ENCODE data around the gene SYNDIG1. TPM values are rescaled to one million over a fixed set of nuclear protein-coding genes. Genes with fewer than 3 reads are reported as not detected.
"Not testable (repeated sequence)": the region's sequence is repeated elsewhere in the genome, so short reads cannot be mapped to it uniquely, and the experiment has no call there.

SYNDIG1 gene
- total RNA-seq, 1 experiment from 2014 or later = not detected

DNA sequence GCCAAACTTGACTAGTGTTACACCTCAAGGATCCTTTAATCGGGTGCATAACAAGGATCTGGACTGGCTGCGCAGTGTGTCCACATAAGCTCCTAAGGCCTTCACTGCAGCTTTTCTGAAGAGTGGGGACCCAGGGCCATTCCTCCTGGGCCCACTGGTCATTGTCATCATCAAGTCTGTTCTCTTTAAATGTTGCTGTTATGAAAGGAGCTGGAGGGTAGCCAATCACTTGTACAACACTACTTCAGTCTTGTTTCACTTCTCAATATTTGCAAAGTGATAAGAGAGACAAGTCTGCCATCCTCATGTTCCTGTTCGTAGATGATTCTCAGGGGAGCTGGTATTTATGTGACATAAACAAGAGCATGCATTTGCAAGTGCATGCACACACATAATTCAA is 149.8 kb downstream of the SYNDIG1 start:
- Histone ChIP-seq H3K4me1 (ENCODE audit: insufficient read depth, low read length) (no peaks in the 10 kb centered on the region), H3K79me2 (ENCODE audit: low read length) (no peaks in the 10 kb centered on the region), H3K9me2 (replicated peaks; ENCODE audit: low read length) (no peaks in the 10 kb centered on the region), H3K4me3 (ENCODE audit: low read length) (no peak overlapping the region), H3K9ac (ENCODE audit: low read length) (no peak overlapping the region), H3K36me3 (ENCODE audit: low read depth, low read length) (no peaks in the 10 kb centered on the region), H3K9me3 (ENCODE audit: low read length) (no peaks in the 10 kb centered on the region), H2AFZ (ENCODE audit: low read length) (no peak overlapping the region), H3K27me3 (ENCODE audit: low read length) (peaks cover 96% of the 10 kb centered on the region), H3K27ac (ENCODE audit: low read length) (no peak overlapping the region), H3F3A (ENCODE audit: low read length, unreplicated experiment) (no peaks in the 10 kb centered on the region), H3K4me2 (ENCODE audit: low read length) (no peak overlapping the region), H4K20me1 (ENCODE audit: low read length) (no peaks in the 10 kb centered on the region)
- BruUV-seq (replicated peaks) = no TSS peak
- ATAC-seq = no peak
- CTCF ChIA-PET = no interaction called here
- no peak for TF ChIP-seq EZH2phosphoT487 (IDR thresholded peaks at IDR 0.05; ENCODE audit: borderline replicate concordance, low read length)
- no peak for TF ChIP-seq EZH2 (IDR thresholded peaks at IDR 0.05; ENCODE audit: low read length, unreplicated experiment)
- TF ChIP-seq, protein P1, sequence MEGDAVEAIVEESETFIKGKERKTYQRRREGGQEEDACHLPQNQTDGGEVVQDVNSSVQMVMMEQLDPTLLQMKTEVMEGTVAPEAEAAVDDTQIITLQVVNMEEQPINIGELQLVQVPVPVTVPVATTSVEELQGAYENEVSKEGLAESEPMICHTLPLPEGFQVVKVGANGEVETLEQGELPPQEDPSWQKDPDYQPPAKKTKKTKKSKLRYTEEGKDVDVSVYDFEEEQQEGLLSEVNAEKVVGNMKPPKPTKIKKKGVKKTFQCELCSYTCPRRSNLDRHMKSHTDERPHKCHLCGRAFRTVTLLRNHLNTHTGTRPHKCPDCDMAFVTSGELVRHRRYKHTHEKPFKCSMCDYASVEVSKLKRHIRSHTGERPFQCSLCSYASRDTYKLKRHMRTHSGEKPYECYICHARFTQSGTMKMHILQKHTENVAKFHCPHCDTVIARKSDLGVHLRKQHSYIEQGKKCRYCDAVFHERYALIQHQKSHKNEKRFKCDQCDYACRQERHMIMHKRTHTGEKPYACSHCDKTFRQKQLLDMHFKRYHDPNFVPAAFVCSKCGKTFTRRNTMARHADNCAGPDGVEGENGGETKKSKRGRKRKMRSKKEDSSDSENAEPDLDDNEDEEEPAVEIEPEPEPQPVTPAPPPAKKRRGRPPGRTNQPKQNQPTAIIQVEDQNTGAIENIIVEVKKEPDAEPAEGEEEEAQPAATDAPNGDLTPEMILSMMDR (conservative IDR thresholded peaks at IDR 0.05; ENCODE audit: low read depth, low read length) = no peak
- DNase-seq = no peak
- intact Hi-C loops (cut with micrococcal nuclease) = no loop called here
- POLR2A ChIA-PET (ENCODE audit: unreplicated experiment) = no interaction called here

GRCh38 chr20:24620937-24621519 is 151.6 kb downstream of the SYNDIG1 start:
- no peaks in the 10 kb centered on the region for H3K79me2 ChIP-seq (ENCODE audit: low read length)
- H3K9me3 ChIP-seq (ENCODE audit: low read length) = no peaks in the 10 kb centered on the region
- no peaks in the 10 kb centered on the region for H3K4me1 ChIP-seq (ENCODE audit: insufficient read depth, low read length)
- ChIA-PET POLR2A (ENCODE audit: unreplicated experiment) (no interaction called here), CTCF (no interaction called here)
- H3F3A ChIP-seq (ENCODE audit: low read length, unreplicated experiment) = no peaks in the 10 kb centered on the region
- H3K9me2 ChIP-seq (replicated peaks; ENCODE audit: low read length) = no peaks in the 10 kb centered on the region
- H3K27ac ChIP-seq (ENCODE audit: low read length) = no peak overlapping the region
- no peak overlapping the region for H2AFZ ChIP-seq (ENCODE audit: low read length)
- ATAC-seq = no peak
- H3K9ac ChIP-seq (ENCODE audit: low read length) = no peak overlapping the region
- H3K4me3 ChIP-seq (ENCODE audit: low read length) = no peak overlapping the region
- no peak overlapping the region for H3K4me2 ChIP-seq (ENCODE audit: low read length)
- H4K20me1 ChIP-seq (ENCODE audit: low read length) = no peaks in the 10 kb centered on the region
- intact Hi-C loops (cut with micrococcal nuclease) = no loop called here
- peaks cover 89% of the 10 kb centered on the region for H3K27me3 ChIP-seq (ENCODE audit: low read length)
- no peaks in the 10 kb centered on the region for H3K36me3 ChIP-seq (ENCODE audit: low read depth, low read length)
- BruUV-seq (replicated peaks) = no TSS peak
- no peak for DNase-seq
- TF ChIP-seq, protein P1 (conservative IDR thresholded peaks at IDR 0.05; ENCODE audit: low read depth, low read length) = no peak
- TF ChIP-seq EZH2phosphoT487 (IDR thresholded peaks at IDR 0.05; ENCODE audit: borderline replicate concordance, low read length) (no peak), EZH2 (IDR thresholded peaks at IDR 0.05; ENCODE audit: low read length, unreplicated experiment) (no peak)

GRCh38 chr20:24622856-24623255 is 153.4 kb downstream of the SYNDIG1 start:
- no peaks in the 10 kb centered on the region for H3K36me3 ChIP-seq (ENCODE audit: low read depth, low read length)

DNA sequence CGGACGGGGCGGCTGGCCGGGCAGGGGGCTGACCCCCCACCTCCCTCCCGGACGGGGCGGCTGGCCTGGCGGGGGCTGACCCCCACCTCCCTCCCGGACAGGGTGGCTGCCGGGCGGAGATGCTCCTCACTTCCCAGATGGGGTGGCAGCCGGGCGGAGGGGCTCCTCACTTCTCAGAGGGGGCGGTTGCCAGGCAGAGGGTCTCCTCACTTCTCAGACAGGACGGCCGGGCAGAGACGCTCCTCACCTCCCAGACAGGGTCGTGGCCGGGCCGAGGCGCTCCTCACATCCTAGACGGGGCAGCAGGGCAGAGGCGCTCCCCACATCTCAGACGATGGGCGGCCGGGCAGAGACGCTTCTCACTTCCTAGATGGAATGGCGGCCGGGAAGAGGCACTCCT is 156.7 kb downstream of the SYNDIG1 start:
- H3K27ac ChIP-seq (ENCODE audit: low read length); H3K79me2 ChIP-seq (ENCODE audit: low read length); H3K4me3 ChIP-seq (ENCODE audit: low read length); BruUV-seq (replicated peaks); H2AFZ ChIP-seq (ENCODE audit: low read length); H3K36me3 ChIP-seq (ENCODE audit: low read depth, low read length); ATAC-seq; CTCF ChIA-PET; H3K4me2 ChIP-seq (ENCODE audit: low read length); H4K20me1 ChIP-seq (ENCODE audit: low read length); H3K9me2 ChIP-seq (replicated peaks; ENCODE audit: low read length); H3K4me1 ChIP-seq (ENCODE audit: insufficient read depth, low read length); POLR2A ChIA-PET (ENCODE audit: unreplicated experiment); H3F3A ChIP-seq (ENCODE audit: low read length, unreplicated experiment); H3K9me3 ChIP-seq (ENCODE audit: low read length); H3K9ac ChIP-seq (ENCODE audit: low read length); DNase-seq; intact Hi-C loops (cut with micrococcal nuclease): not testable (repeated sequence)
- H3K27me3 ChIP-seq (ENCODE audit: low read length) = peaks cover 60% of the 10 kb centered on the region

More at GRCh38 chr20:24622856-24623255, 153.4 kb downstream of the SYNDIG1 start:
- no TSS peak for BruUV-seq (replicated peaks)
- CTCF ChIA-PET = no interaction called here
- H3K27me3 ChIP-seq (ENCODE audit: low read length) = peaks cover 79% of the 10 kb centered on the region
- H3K4me3 ChIP-seq (ENCODE audit: low read length) = no peak overlapping the region
- H3K79me2 ChIP-seq (ENCODE audit: low read length) = no peaks in the 10 kb centered on the region
- no peak overlapping the region for H3K27ac ChIP-seq (ENCODE audit: low read length)
- no peak overlapping the region for H2AFZ ChIP-seq (ENCODE audit: low read length)
- no peak overlapping the region for H3K9ac ChIP-seq (ENCODE audit: low read length)
- no peak for DNase-seq
- intact Hi-C loops (cut with micrococcal nuclease) = no loop called here
- no peak overlapping the region for H3K4me2 ChIP-seq (ENCODE audit: low read length)
- H3K9me2 ChIP-seq (replicated peaks; ENCODE audit: low read length) = no peaks in the 10 kb centered on the region
- H3K4me1 ChIP-seq (ENCODE audit: insufficient read depth, low read length) = no peaks in the 10 kb centered on the region
- POLR2A ChIA-PET (ENCODE audit: unreplicated experiment) = no interaction called here
- H3K9me3 ChIP-seq (ENCODE audit: low read length) = no peaks in the 10 kb centered on the region
- H3F3A ChIP-seq (ENCODE audit: low read length, unreplicated experiment) = no peaks in the 10 kb centered on the region
- no peak for ATAC-seq
- no peak for TF ChIP-seq EZH2 (IDR thresholded peaks at IDR 0.05; ENCODE audit: low read length, unreplicated experiment)
- H4K20me1 ChIP-seq (ENCODE audit: low read length) = no peaks in the 10 kb centered on the region

All from PC-3 (cell line).